ENCODE results near the gene PDE7B.

The PDE7B gene

DNA sequence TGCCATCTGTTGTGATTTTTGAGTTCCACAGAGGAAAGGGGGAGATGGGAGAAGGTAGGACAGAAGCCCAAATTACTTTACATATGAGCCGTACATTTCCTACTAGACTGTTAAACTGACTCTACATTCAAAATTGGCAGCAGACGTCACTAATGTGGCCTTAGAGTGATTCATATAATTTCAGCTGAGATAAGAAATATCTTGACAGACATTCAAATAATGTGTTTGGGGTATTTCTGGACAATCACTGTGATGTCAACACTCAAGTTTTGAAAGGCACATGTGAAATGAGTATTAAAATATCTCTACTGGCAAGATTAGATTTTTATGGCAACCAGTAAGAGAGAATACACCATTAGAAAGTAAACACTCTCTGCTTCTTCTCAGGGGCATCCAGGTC, 294.6 kb downstream of the PDE7B start:
- TF ChIP-seq, protein P1, sequence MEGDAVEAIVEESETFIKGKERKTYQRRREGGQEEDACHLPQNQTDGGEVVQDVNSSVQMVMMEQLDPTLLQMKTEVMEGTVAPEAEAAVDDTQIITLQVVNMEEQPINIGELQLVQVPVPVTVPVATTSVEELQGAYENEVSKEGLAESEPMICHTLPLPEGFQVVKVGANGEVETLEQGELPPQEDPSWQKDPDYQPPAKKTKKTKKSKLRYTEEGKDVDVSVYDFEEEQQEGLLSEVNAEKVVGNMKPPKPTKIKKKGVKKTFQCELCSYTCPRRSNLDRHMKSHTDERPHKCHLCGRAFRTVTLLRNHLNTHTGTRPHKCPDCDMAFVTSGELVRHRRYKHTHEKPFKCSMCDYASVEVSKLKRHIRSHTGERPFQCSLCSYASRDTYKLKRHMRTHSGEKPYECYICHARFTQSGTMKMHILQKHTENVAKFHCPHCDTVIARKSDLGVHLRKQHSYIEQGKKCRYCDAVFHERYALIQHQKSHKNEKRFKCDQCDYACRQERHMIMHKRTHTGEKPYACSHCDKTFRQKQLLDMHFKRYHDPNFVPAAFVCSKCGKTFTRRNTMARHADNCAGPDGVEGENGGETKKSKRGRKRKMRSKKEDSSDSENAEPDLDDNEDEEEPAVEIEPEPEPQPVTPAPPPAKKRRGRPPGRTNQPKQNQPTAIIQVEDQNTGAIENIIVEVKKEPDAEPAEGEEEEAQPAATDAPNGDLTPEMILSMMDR (IDR thresholded peaks at IDR 0.05; ENCODE audit: control insufficient read depth, extremely low read depth, insufficient read depth): no peak

DNA sequence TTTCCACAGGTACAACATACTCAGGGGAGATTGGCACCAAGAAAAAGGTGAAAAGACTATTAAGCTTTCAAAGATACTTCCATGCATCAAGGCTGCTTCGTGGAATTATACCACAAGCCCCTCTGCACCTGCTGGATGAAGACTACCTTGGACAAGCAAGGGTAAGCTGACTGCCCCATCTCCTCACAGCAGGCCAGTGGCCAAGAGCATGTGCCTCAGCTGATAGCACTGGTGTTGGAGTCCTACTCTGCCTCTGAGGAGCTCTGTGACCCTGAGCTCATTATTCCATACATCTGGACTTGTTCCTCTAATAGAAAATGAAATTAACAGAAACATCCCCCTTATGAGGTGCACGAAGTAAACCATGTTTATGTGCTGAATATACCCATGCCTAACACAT, 295.8 kb downstream of the PDE7B start:
- DNase-seq (ENCODE audit: low read depth): no peak
- TF ChIP-seq, protein P1 (IDR thresholded peaks at IDR 0.05; ENCODE audit: control insufficient read depth, extremely low read depth, insufficient read depth): no peak
- no peak overlapping the region for H3K4me3 ChIP-seq (ENCODE audit: low read depth, low read length)

More for the DNA sequence above, 294.6 kb downstream of the PDE7B start:
- no peak for DNase-seq (ENCODE audit: low read depth)
- H3K4me3 ChIP-seq (ENCODE audit: low read depth, low read length): no peak overlapping the region

DNA sequence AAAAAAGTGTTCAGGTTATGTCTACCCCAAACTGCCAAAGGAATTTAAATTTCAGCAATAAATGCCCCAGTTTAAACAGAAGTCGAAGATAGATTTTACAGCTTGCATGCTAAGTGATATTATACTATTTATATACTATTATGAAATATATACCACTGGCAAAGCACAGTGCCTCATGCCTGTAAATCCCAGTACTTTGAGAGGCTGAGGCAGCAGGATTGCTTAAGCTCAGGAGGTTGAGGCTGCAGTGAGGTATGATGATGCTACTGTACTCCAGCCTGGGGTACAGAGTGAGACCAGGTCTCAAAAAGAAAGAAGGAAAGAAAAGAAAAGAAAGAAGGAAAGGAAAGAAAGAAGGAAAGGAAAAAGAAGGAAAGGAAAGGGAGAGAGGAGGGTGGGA, 296.6 kb downstream of the PDE7B start:
- no peak overlapping the region for H3K4me3 ChIP-seq (ENCODE audit: low read depth, low read length)
- TF ChIP-seq, protein P1 (IDR thresholded peaks at IDR 0.05; ENCODE audit: control insufficient read depth, extremely low read depth, insufficient read depth): no peak
- no peak for DNase-seq (ENCODE audit: low read depth)

DNA sequence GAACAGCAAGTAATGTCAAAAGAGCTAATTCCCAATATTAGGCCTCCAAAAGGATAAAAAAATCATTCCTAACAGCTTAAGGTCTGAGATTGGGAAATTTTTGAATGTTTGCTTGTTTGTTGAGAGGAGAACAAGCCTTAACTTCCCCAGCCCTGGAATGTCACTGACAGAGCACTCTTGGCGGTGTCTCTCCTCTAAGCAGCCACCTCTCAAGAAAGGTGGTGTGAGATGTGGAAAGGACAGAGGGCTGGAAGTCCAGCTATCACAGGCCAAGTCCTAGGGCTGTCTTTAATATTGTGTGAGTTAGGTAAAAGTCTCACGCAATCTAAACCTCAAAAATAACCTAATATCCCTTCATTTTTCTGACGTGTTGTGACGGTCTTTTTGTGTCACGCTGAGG, 297.0 kb downstream of the PDE7B start:
- no peak for DNase-seq (ENCODE audit: low read depth)
- TF ChIP-seq, protein P1 (IDR thresholded peaks at IDR 0.05; ENCODE audit: control insufficient read depth, extremely low read depth, insufficient read depth): no peak
- H3K4me3 ChIP-seq (ENCODE audit: low read depth, low read length): no peak overlapping the region

DNA sequence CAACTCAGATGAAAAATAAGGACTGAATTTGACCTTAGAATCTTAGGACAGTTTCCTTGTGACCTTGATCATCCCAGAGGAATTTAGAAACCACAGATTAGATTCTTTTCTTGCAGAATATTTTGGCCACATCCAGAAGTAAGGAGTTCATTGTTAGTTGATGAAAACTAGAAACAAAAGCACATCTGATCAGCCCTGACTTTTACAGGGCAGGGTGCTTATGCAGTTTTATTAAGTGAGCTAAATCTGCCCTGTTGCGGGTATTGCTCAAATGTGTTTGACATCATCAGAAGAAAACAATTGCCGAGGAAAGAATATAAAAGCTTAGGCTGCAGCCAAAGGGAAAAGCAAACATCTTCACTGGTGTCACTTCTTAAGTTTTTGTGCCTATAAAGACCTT, 297.8 kb downstream of the PDE7B start:
- TF ChIP-seq, protein P1 (IDR thresholded peaks at IDR 0.05; ENCODE audit: control insufficient read depth, extremely low read depth, insufficient read depth): no peak
- no peak overlapping the region for H3K4me3 ChIP-seq (ENCODE audit: low read depth, low read length)
- DNase-seq (ENCODE audit: low read depth): no peak

DNA sequence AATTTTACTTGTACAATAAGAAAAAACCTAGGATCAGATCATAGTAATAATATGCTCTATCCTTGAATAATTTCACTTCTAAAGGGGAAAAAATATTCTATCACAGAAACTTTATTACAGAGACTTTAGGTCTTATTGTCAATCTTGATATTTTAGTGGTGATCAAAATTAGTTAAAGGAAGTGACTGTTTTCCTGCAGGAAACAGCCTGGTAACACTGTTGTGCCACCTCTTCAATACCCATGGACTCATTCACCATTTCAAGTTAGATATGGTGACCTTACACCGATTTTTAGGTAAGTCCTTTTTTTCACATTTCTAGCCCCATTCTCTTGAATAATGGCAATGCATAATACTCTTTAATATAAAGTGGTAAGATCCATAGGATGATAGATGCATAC, 299.5 kb downstream of the PDE7B start:
- H3K4me3 ChIP-seq (ENCODE audit: low read depth, low read length): no peak overlapping the region
- no peak for DNase-seq (ENCODE audit: low read depth)
- TF ChIP-seq, protein P1 (IDR thresholded peaks at IDR 0.05; ENCODE audit: control insufficient read depth, extremely low read depth, insufficient read depth): no peak

DNA sequence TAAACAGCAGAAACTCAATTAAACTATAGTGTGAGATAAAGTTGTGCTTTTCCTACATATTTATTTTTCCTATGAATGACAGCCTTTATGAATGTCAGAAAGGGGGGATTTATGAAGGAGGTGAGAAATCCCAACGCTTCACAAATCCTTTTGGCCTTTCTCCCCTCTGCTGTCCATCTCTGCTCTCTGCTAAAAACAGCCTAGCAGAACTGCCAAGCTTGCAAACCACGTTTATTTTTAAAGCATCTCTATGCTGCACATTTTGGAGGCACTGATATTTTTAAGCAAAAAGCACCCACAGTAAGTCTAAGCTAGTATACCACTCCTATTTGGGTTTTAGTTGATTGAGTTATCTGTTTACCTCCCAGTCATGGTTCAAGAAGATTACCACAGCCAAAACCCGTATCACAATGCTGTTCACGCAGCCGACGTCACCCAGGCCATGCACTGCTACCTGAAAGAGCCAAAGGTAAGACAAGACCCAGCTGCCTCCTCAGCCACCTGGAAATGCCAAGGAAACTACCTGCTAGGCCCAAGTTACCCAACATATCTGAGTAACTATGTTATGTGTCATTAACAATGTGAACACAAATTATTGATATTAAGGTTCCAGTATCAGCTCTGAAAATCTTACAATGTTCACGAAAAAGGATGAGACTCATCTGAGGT, 302.3 kb downstream of the PDE7B start:
- TF ChIP-seq, protein P1 (IDR thresholded peaks at IDR 0.05; ENCODE audit: control insufficient read depth, extremely low read depth, insufficient read depth): no peak
- no peak overlapping the region for H3K4me3 ChIP-seq (ENCODE audit: low read depth, low read length)
- no peak for DNase-seq (ENCODE audit: low read depth)
